Activated CD8-positive, alpha-beta memory T cell treated with anti-CD3 and anti-CD28 coated beads for 1 hour (primary cell): ENCODE data around the gene BEX3.
"Not testable (repeated sequence)": the region's sequence is repeated elsewhere in the genome, so short reads cannot be mapped to it uniquely, and the experiment has no call there.

Experiments
- DNase-seq, 2 donors: peaks; one replicate each; pipeline ENCODE4 v3.0.0-alpha.2; 2020; ENCODE audit warnings: low read depth in 1 of 2; ENCODE audit errors: extremely low read depth in 1 of 2

BEX3 gene

GRCh38 chrX:103376118-103376978 is at the start of gene BEX3:
TSS of gene BEX3 (plus strand) at chrX:103376538. CDS start at chrX:103377522, 984 bp downstream.
- no peak for DNase-seq

DNA sequence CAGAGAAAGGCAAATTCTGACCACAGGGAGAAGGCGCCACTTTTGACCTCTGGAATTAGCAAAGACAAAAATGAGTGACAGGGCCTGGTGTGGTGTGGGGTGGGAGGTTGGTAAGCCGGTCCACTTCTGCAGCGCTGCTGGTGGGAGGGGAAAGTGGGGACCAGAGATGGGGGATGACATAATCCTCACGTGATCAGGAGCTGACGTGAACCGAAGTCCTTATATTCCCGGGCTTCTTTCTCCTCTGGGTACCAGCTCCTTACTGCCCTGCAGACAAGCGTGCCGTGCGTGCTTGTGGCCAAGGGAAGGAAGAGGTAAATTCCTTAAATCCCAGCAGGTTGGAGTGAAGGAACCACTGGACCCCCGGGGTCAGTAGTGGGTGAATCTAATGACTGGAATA is 46.3 kb upstream of the BEX3 start, which contains the start of gene TCEAL7:
TCEAL7 (plus strand) TSS at position 249 of the 400 bp plus-strand sequence. CDS start 1,165 bp downstream, outside the sequence.
- no peak for DNase-seq

DNA sequence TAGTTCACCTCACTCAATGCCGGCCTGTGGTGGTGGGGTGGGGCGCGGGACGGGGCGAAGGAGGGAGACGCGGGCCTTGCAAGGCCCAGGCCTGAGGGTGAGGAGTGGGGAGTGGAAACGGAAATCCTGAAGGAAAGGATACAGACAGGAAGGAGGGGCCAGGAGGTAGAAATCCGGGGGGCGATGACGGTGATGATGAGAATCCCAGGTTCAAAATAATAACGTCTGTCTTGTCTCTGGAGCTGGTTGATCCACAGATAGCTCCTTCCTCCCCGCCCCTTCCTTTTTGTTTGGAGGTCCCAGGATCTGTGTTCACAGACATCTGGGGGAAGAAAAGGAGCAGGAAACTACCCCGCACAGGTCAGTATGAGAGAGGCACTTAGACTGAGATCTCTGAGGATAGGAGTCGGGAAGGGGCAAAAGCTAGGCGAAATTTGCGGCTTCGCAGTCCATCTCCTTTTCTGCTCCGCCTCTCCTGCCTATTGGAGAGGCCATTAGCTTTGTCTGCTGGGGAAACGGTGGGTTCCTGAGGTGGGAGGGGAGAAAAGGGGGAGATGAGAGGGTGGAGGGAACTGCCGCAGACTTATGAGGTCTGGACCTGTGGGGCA is 45.6 kb upstream of the BEX3 start:
- no peak for DNase-seq

GRCh38 chrX:103338663-103339062 is 37.7 kb upstream of the BEX3 start:
- DNase-seq, result no peak

GRCh38 chrX:103343105-103343504 is 33.2 kb upstream of the BEX3 start:
- no peak for DNase-seq

DNA sequence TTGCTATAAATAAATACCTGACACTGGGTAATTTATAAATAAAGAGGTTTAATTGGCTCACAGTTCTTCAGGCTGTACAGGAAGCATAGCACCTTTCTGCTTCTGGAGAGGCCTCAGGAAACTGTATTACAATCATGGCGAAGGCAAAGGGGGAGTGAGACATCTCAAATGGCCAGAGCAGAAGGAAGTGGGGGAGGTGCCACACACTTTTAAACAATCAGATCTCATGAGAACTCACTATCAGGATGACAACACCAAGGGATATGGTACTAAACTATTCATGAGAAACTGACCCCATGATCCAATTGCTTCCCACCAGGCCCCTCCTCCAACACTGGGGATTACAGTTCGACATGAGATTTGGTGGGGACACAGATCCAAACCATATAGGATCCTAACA is 31.7 kb upstream of the BEX3 start:
- no peak for DNase-seq

GRCh38 chrX:103347682-103348397 is 28.5 kb upstream of the BEX3 start:
- DNase-seq, result no peak

- DNase-seq, result no peak
Observed at GRCh38 chrX:103356130-103356798, 20.1 kb upstream of the BEX3 start, which contains the start of gene TCEAL9. TSS of gene TCEAL9 (plus strand) at chrX:103356506. CDS start at chrX:103357685, 1,179 bp downstream.

DNA sequence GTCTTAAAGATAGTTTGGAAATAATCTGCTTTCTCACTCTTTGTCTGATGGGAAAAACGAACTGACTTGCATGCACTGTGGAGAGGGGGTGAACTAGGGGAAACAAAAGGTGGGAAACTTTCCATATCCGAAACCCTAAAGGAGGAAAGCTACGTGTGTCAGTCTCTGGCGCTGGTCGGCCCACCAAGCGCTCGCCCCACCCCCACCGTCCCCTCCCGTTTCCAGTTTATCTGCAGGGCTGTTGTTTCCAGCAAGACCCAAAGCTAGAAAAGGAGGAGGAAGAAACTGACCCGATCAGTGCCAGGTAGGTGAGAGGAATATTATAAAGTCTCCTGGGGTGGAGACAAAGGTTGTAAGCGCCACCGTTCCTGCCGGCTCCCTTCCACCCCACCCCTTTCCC is 19.5 kb upstream of the BEX3 start:
- DNase-seq, result no peak

DNA sequence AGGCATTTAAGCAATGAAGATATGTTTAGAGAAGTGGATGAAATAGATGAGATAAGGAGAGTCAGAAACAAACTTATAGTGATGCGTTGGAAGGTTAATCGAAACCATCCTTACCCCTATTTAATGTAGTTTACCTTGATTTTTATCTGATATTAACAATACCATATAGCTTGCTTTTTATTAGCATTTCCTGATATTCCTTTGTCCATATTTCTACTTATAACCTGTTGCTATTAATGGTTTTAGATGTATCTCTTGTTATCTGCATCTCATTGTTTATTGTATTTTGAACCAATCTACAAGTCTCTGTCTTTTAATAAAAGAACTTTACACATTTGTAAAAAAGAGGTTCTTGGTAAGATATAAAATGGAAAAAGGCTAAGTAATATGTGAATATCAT is 18.5 kb upstream of the BEX3 start:
- no peak for DNase-seq

DNA sequence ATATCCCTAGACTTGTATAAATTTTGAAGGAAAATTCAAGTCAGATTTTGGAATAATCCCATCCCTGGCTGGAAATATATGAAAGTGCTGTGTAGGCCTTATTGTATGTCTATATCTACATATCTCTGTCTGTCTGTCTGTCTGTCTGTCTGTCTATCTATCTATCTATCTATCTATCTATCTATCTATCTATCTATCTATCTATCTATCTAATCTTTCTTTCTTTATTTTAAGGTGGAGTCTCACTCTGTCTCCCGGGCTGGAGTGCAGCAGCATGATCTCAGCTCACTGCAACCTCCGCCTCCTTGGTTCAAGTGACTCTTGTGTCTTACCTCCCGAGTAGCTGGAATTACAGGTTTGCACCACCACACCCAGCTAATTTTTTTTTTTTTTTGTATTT is 16.7 kb upstream of the BEX3 start:
- DNase-seq, result not testable (repeated sequence)

- no peak for DNase-seq
Observed at GRCh38 chrX:103360092-103360491, 16.2 kb upstream of the BEX3 start.

- DNase-seq, result no peak
Observed at GRCh38 chrX:103360916-103361315, 15.4 kb upstream of the BEX3 start.

DNA sequence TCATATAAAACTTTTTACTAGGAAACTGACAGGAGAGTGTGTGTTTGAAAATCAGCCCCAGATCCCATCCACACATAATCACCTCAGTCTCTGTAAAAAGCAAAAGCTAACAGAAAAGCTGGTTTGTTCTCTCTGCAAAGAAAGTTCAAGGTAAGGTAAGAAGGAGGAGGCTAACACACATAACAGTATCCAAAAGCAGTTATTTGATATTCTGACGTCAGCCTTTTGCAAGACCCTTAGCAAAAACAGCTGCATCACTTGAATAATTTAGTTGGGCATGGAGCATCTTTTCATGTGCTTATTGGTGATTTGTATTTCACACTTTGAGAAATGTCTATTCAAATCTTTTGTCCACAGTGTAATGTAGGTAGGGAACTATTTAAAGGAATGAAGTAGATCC is 14.5 kb upstream of the BEX3 start:
- no peak for DNase-seq

- no peak for DNase-seq
Observed at GRCh38 chrX:103362474-103362873, 13.9 kb upstream of the BEX3 start.

GRCh38 chrX:103363046-103363445 is 13.3 kb upstream of the BEX3 start:
- no peak for DNase-seq

GRCh38 chrX:103367502-103367901 is 8.8 kb upstream of the BEX3 start:
- DNase-seq, result no peak

DNA sequence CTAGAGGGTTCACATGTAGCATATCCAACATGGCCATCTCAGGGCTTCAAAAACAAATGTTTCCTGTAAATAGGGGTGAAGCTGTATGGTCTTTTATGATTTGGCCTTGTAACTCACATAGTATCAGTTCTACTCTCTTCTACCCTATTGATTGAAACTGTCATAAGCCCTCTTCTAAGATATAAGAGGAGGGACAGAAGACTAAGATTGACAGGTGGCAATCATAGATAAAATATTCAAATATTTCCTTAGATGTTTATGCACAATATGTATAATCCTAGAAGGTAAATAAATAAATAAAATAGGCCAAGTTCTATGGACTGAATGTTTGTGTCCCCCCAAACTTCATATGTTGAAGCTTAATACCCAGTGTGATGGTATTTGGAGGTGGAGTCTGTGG is 6.9 kb upstream of the BEX3 start:
- no peak for DNase-seq

DNA sequence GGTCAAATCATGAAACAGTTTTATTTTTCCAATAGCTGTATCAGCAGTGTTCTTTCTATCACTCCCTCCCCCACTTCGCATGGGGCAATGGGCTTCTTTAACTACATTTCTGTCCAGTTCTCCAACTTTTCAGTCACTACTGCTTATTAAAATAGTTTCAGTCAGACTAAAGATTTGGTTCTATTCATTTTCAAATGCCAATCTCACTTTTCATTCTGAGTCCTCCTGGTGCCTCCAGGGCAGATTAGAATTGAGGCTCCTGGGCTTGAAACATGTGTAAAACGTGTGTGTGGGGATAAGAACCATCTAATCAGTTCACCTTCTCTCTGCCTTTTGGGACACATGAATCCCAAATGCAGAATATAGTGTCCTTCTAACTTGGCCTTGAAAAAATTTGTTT is 3.5 kb upstream of the BEX3 start:
- DNase-seq, result no peak

- DNase-seq, result no peak
Observed at GRCh38 chrX:103373581-103373980, 2.8 kb upstream of the BEX3 start.

GRCh38 chrX:103376979-103377324 is 614 bp downstream of the BEX3 start:
- no peak for DNase-seq
